Coronary artery (tissue), 2 donors: ENCODE results near the gene KAT2A.

ENCODE experiments used
- DNase-seq: peaks from one replicate; pipeline ENCODE4 v3.0.0-alpha.2; 2017; ENCODE audit warnings: low spot score
- H3K27ac ChIP-seq, 2 donors: fragments of 200-600 bp; sonication (generic); one replicate each; pipeline ENCODE4 v1.5.1; 2016 to 2019
- H3K4me3 ChIP-seq: fragments of 200-600 bp; sonication (generic); 2 replicates; pipeline ENCODE4 v1.5.1; 2016; ENCODE audit warnings: mild to moderate bottlenecking, moderate library complexity
- CTCF ChIP-seq: fragments of 200-600 bp; sonication (generic); IDR thresholded peaks from one replicate; pipeline ENCODE4 v1.5.1; 2019; ENCODE audit warnings: antibody characterized with exemption

The KAT2A gene

DNA sequence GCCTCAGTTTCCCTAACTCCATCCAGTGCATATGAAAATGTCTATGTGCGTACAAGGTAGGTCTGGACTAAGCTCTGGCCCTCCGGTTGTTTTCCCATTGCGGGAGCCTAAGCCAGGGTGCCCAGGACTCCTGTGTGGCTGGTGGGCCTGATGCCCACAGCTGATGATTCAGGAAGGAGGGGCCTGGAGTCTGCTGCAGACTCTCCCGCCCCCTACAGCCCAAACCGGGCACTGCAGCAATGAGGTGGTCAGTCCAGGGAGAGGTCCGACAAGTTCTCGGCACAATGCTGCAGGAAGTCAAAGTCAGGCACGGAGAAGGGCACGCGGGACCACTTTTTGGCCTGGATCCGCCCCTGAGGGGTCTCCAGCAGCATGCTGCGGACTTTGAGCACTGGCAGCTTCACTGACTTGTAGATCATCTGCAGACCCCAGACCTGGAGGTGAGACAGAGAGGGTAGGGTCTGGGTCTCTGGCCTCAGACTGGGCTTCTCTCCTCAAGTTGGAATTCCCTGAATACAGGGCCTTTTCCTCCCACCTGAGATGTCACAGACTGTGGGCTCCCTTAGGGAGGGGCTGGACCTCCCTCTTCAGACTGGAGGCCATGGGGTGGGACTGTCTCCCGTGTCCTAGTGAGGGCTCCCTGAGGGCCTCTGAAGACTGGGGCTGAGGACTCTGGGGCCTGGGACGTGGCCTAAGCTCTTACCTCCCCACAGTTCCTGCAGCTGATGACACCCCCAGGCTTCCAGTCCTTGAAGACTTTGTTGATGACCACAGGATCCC is 19.5 kb downstream of the KAT2A start:
- Histone ChIP-seq H3K4me3 (no peak overlapping the region), H3K27ac (no peak overlapping the region)
- no peak for DNase-seq
- TF ChIP-seq CTCF = peak; percentile 44

DNA sequence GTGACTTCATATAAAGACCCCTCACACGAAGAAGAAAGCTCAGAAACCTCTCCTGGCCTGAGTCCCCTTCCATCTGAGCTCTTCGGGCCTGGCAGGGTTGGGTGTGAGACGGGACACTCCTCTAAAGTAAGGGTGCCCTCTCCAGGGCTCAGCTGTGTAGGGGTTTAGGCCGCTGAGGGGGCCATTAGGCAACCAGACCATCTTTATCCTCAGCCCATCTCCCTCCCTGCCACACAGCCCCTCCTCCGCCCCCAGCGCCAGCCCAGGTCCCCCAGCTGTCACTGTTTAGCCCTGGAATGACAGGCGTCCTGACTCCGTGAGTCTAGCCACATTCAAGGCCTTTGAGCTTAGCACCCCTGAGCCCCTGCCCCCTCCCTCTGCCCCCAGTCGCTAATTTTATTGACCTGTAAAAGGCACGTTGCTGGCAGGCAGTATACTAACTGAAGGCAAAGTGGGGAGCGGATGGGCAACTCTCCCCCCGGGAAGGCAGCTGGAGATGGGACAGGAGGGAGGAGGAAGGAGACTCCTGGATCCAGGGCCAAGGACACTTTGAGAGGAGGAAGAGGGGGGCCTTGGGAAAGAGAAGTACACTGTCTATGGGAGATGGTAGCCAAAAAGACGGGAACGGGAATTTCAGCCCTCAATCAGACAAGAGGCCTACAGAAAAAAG is 22.3 kb downstream of the KAT2A start:
- H3K4me3 ChIP-seq = no peak overlapping the region
- no peak overlapping the region for H3K27ac ChIP-seq
- no peak for DNase-seq
- TF ChIP-seq CTCF = no peak

DNA sequence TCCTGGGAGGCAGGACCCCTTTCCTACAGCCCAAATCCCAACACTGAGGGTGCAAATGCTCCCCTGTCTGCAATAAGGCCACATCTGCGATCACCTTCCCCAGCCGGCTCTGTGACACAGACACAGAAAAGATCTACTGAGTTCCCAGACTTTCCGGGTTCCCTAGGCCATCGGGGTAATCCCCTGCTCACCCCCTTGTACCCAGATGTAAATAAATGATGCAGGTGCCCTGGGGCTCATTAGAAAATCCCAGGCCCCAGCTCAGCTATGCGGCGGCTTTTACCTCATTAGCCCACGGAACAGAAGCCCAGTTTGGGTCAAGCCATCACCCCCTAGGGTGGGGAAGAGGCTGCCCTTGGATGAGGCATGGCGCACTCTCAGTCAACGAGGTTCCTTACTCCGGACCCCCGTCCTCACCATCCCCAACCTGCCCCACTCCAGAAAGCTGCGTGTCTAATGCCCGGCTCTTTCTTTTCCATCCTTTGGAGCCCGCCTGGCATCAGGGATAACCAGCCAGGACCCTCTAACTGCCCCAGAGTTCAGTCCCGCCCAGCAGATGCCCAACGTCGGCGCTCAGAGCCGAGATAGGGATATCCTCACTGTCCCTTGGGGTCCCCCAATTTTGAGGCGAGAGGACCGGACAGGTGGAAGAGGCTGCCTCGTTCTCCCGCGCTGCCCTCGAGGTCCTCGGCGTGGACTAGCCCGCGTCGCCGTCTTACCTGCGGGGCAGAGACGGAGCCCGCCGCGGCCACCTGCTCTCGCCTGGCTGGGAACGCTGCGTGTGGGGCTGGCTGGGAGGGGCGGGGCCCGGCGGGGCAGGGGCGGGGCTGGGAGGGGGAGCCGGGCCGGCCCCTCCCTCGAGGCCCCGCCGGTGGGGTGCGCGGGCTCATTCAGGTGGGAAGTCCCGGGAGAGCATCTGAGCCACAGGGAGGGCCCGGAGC is 23.2 kb downstream of the KAT2A start, which contains the start of gene ZNF385C:
Gene ZNF385C, minus strand, starts transcription at position 783 of the 941 bp plus-strand sequence. CDS start 35,417 bp downstream, outside the sequence.
- DNase-seq = no peak
- Histone ChIP-seq H3K4me3 (peak within 1 kb of the TSS; percentile 41), H3K27ac (no peak within 1 kb of the TSS)
- no peak for TF ChIP-seq CTCF

- TF ChIP-seq CTCF = no peak
- DNase-seq = no peak
- H3K4me3 ChIP-seq = no peak overlapping the region
- H3K27ac ChIP-seq = no peak overlapping the region
These were observed 24.6 kb downstream of the KAT2A start for GRCh38 chr17:42096360-42097111.

DNA sequence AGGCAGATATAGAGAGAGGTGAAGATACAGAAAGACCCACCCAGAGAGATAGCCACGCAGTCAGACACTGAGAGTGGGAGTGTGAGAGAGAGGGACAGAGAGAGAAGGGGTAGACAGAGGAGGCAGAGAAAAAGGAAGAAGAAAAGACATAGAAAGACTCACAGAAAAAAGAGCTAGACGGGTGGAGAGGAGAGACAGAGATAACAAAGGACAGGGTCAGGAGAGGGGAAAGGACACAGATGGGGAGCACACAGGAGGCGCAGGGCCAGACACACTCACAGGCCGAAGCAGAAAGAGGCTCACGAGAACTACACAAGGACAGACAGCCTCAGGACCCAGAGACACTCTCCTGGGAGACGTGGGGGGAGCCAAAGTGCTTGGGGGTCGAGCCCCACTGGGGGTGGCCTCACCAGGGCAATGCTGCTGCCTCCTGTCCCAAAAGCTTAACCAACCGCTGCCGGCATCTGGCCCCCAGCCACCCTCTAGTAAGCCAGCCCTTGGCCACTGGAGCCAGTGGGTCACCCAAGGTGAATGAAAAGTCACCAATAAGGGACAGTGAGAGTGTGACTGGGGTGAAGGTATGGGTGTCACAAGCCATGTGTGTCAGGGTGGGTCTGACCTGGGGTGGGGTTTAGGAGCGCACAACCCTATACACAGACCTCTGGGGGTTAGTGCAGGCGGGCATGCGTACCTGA is 26.6 kb downstream of the KAT2A start:
- DNase-seq = no peak
- no peak for TF ChIP-seq CTCF
- no peak overlapping the region for H3K27ac ChIP-seq

GRCh38 chr17:42092939-42093338 is 28.2 kb downstream of the KAT2A start:
- no peak overlapping the region for H3K27ac ChIP-seq
- TF ChIP-seq CTCF = no peak
- H3K4me3 ChIP-seq = no peak overlapping the region
- DNase-seq = no peak

More for the DNA sequence above, 26.6 kb downstream of the KAT2A start:
- H3K4me3 ChIP-seq = no peak overlapping the region
